OCI-LY3 (cell line): Measurements from ENCODE around the gene CREB5.

Experiments
- H2AFZ ChIP-seq: fragments of 200-600, 300-600 bp; shearing (Covaris generic); 2 replicates; pipeline ENCODE4 v1.6.0; 2014; ENCODE audit warnings: antibody characterized with exemption, low read depth, low read length
- H3K27ac ChIP-seq: fragments of 200-600, 300-600 bp; sonication (generic); 2 replicates; pipeline ENCODE4 v1.5.1; 2014; ENCODE audit warnings: mild to moderate bottlenecking, low read length, moderate library complexity, mixed read lengths
- H3K27me3 ChIP-seq: fragments of 200-600, 300-600 bp; sonication (generic); 2 replicates; pipeline ENCODE4 v1.6.1; 2014; ENCODE audit warnings: low read depth, low read length, mixed read lengths
- H3K36me3 ChIP-seq: fragments of 200-600, 300-600 bp; sonication (generic); replicated peaks from 2 replicates; pipeline ENCODE3; 2014; ENCODE audit warnings: low read depth, low read length, mixed read lengths
- H3K4me1 ChIP-seq: fragments of 300-600, 200-600 bp; sonication (generic); 2 replicates; pipeline ENCODE4 v1.6.1; 2014; ENCODE audit warnings: low read length, mixed read lengths
- H3K4me2 ChIP-seq: fragments of 200-600, 300-600 bp; sonication (generic); 2 replicates; pipeline ENCODE4 v1.6.1; 2014; ENCODE audit warnings: low read length, mixed read lengths
- H3K4me3 ChIP-seq: fragments of 300-600, 200-600 bp; sonication (generic); 2 replicates; pipeline ENCODE4 v1.5.1; 2014; ENCODE audit warnings: antibody characterized with exemption, mild to moderate bottlenecking, low read length, moderate library complexity
- H3K79me2 ChIP-seq: fragments of 300-600, 200-600 bp; shearing (Covaris generic); 2 replicates; pipeline ENCODE4 v1.6.1; 2014; ENCODE audit warnings: mild to moderate bottlenecking, low read length, mixed read lengths
- H3K9ac ChIP-seq: fragments of 300-600, 200-600 bp; shearing (Covaris generic); 2 replicates; pipeline ENCODE4 v1.6.0; 2014; ENCODE audit warnings: mild to moderate bottlenecking, low read length, moderate library complexity
- H3K9me3 ChIP-seq: fragments of 200-600, 300-600 bp; shearing (Covaris generic); 2 replicates; pipeline ENCODE4 v1.6.1; 2014; ENCODE audit warnings: low read length, mixed read lengths; ENCODE audit not compliant: insufficient read depth
- H4K20me1 ChIP-seq: fragments of 200-600, 300-600 bp; sonication (generic); 2 replicates; pipeline ENCODE4 v1.6.1; 2016; ENCODE audit warnings: low read length, mixed read lengths; ENCODE audit not compliant: insufficient read depth
- EZH2phosphoT487 ChIP-seq: fragments of 200-600 bp; shearing (Covaris generic); IDR thresholded peaks from 2 replicates; pipeline ENCODE4 v1.6.1; 2018; ENCODE audit warnings: antibody characterized with exemption, mixed run types, low read depth
- TF ChIP-seq, protein P1 (sequence below): fragments of 200-600, 300-600 bp; sonication (generic); IDR thresholded peaks from 2 replicates; pipeline ENCODE4 v1.5.1; 2014; ENCODE audit warnings: antibody characterized with exemption, low read length, low read depth

The CREB5 gene

DNA sequence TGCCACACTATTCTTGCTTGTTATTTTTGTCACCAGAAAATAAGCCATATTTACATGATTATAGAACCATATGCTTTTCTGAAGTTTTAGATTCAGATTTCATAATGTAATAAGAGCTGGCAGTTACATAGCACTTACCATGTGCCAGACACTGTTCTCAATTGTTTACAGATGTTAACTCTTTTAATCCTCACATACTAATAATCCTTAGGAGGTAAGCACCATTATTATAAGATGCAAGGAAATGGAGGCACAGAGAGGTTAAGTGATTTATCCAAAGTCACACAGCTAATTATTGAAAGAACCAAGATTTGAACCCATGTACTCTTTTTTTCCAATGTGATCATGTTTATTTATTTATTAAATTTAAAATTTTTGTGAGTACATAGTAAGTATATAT lies 57.2 kb downstream of the CREB5 start:
- H3K9ac ChIP-seq: no peak overlapping the region
- no peak overlapping the region for H3K4me2 ChIP-seq
- H3K27ac ChIP-seq: no peak overlapping the region
- no peaks in the 10 kb centered on the region for H3K4me1 ChIP-seq
- H2AFZ ChIP-seq: no peak overlapping the region
- H3K27me3 ChIP-seq: peaks cover 40% of the 10 kb centered on the region
- no peaks in the 10 kb centered on the region for H3K9me3 ChIP-seq
- no peak overlapping the region for H3K4me3 ChIP-seq
- TF ChIP-seq, protein P1, sequence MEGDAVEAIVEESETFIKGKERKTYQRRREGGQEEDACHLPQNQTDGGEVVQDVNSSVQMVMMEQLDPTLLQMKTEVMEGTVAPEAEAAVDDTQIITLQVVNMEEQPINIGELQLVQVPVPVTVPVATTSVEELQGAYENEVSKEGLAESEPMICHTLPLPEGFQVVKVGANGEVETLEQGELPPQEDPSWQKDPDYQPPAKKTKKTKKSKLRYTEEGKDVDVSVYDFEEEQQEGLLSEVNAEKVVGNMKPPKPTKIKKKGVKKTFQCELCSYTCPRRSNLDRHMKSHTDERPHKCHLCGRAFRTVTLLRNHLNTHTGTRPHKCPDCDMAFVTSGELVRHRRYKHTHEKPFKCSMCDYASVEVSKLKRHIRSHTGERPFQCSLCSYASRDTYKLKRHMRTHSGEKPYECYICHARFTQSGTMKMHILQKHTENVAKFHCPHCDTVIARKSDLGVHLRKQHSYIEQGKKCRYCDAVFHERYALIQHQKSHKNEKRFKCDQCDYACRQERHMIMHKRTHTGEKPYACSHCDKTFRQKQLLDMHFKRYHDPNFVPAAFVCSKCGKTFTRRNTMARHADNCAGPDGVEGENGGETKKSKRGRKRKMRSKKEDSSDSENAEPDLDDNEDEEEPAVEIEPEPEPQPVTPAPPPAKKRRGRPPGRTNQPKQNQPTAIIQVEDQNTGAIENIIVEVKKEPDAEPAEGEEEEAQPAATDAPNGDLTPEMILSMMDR: no peak
- no peaks in the 10 kb centered on the region for H4K20me1 ChIP-seq
- no peaks in the 10 kb centered on the region for H3K79me2 ChIP-seq
- no peaks in the 10 kb centered on the region for H3K36me3 ChIP-seq

GRCh38 chr7:28470344-28470743 lies 58.0 kb downstream of the CREB5 start:
- H3K27me3 ChIP-seq: peaks cover 37% of the 10 kb centered on the region

DNA sequence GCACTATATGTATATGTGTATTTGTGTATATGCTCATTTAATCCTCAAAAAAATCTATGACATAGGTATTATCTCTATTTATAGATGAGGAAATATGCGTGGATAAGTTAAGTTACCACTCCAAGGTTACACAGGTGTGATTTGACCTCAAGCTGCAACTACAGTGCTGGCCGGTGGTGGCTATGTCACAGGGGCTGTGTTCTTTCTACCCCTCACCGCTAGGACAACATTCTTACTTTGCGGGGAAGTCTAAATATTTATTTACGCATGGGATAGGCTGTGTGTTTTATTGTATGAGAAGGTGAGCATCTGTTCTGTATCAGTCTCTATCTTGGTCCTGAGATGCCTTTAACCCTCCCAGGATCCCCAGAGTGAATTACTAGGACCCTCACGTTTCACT lies 60.0 kb downstream of the CREB5 start:
- no peak overlapping the region for H3K9ac ChIP-seq
- no peaks in the 10 kb centered on the region for H3K9me3 ChIP-seq
- no peak overlapping the region for H2AFZ ChIP-seq
- no peaks in the 10 kb centered on the region for H3K79me2 ChIP-seq
- TF ChIP-seq, protein P1: no peak
- TF ChIP-seq EZH2phosphoT487: no peak
- no peak overlapping the region for H3K4me2 ChIP-seq
- no peaks in the 10 kb centered on the region for H3K4me1 ChIP-seq
- no peak overlapping the region for H3K27ac ChIP-seq
- peaks cover 32% of the 10 kb centered on the region for H3K27me3 ChIP-seq
- no peaks in the 10 kb centered on the region for H4K20me1 ChIP-seq
- H3K4me3 ChIP-seq: no peak overlapping the region
- no peaks in the 10 kb centered on the region for H3K36me3 ChIP-seq

More at GRCh38 chr7:28470344-28470743, 58.0 kb downstream of the CREB5 start:
- H3K79me2 ChIP-seq: no peaks in the 10 kb centered on the region
- H3K4me2 ChIP-seq: no peak overlapping the region
- no peak overlapping the region for H3K9ac ChIP-seq
- no peaks in the 10 kb centered on the region for H3K9me3 ChIP-seq
- H3K4me3 ChIP-seq: no peak overlapping the region
- TF ChIP-seq EZH2phosphoT487: no peak
- TF ChIP-seq, protein P1: no peak
- no peaks in the 10 kb centered on the region for H3K36me3 ChIP-seq
- H3K27ac ChIP-seq: no peak overlapping the region
- no peak overlapping the region for H2AFZ ChIP-seq
- H3K4me1 ChIP-seq: no peaks in the 10 kb centered on the region
- H4K20me1 ChIP-seq: no peaks in the 10 kb centered on the region

GRCh38 chr7:28473571-28474281 lies 61.4 kb downstream of the CREB5 start:
- no peaks in the 10 kb centered on the region for H4K20me1 ChIP-seq
- no peaks in the 10 kb centered on the region for H3K79me2 ChIP-seq
- no peaks in the 10 kb centered on the region for H3K36me3 ChIP-seq
- no peaks in the 10 kb centered on the region for H3K9me3 ChIP-seq
- H3K27me3 ChIP-seq: peaks cover 19% of the 10 kb centered on the region
- H2AFZ ChIP-seq: no peak overlapping the region
- H3K4me1 ChIP-seq: no peaks in the 10 kb centered on the region
- H3K9ac ChIP-seq: no peak overlapping the region
- no peak overlapping the region for H3K4me3 ChIP-seq
- H3K4me2 ChIP-seq: no peak overlapping the region
- no peak overlapping the region for H3K27ac ChIP-seq
- TF ChIP-seq, protein P1: no peak
- TF ChIP-seq EZH2phosphoT487: no peak
